ENCODE measurements around the gene UBASH3A.
"Not testable (repeated sequence)": the region's sequence is repeated elsewhere in the genome, so short reads cannot be mapped to it uniquely, and the experiment has no call there.

The UBASH3A gene

DNA sequence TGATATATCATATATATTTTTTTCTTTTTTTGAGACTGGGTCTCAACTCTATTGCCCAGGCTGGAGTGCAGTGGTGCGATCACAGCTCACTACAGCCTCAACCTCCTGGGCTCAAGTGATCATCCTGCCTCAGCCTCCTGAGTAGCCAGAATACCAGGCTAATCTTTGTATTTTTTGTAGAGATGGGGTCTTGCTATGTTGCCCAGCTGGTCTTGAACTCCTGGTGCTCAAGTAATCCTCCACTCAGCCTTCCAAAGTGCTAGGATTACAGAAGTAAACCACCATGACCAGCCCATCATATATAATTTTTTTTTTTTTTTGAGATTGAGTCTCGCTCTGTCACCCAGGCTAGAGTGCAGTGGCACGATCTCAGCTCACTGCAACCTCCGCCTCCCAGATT, 66.0 kb downstream of the UBASH3A start:
- H3K27ac ChIP-seq (ENCODE audit: insufficient read depth in 1 of 2, low read depth in 1 of 2, low read length in 2 of 2, poor library complexity in 1 of 2, severe bottlenecking in 2 of 2); POLR2A ChIA-PET; H3K36me3 ChIP-seq (ENCODE audit: control insufficient read depth in 4 of 4, insufficient read depth in 4 of 4, low read length in 3 of 4); H3K27me3 ChIP-seq (replicated peaks in 2 of 5; ENCODE audit: control insufficient read depth in 4 of 5, insufficient read depth in 5 of 5, low read length in 4 of 5); DNase-seq; H3K9me3 ChIP-seq (ENCODE audit: control extremely low read depth in 1 of 5, control insufficient read depth in 4 of 5, insufficient read depth in 2 of 5, low read depth in 1 of 5, low read length in 4 of 5); H3K4me3 ChIP-seq (ENCODE audit: control insufficient read depth in 1 of 7, extremely low read depth in 1 of 7, insufficient read depth in 4 of 7, low read depth in 2 of 7, low read length in 6 of 7): not testable (repeated sequence)
- WGBS (ENCODE audit: insufficient coverage) = no CpG with 5 or more reads among the region's 4 CpGs
- H3K4me1 ChIP-seq (ENCODE audit: control extremely low read depth in 1 of 4, control insufficient read depth in 4 of 4, insufficient read depth in 4 of 4, low read length in 3 of 4) = peaks cover 22 to 63% (median 55%) of the 10 kb centered on the region in 4 experiments
- CTCF ChIA-PET = interaction anchor here (0.5 to 7.5 kb wide), 10 partner anchors 8 to 67 kb away, joined by 3 to 61 read pairs (median 4); no protein-coding TSS in a partner anchor

DNA sequence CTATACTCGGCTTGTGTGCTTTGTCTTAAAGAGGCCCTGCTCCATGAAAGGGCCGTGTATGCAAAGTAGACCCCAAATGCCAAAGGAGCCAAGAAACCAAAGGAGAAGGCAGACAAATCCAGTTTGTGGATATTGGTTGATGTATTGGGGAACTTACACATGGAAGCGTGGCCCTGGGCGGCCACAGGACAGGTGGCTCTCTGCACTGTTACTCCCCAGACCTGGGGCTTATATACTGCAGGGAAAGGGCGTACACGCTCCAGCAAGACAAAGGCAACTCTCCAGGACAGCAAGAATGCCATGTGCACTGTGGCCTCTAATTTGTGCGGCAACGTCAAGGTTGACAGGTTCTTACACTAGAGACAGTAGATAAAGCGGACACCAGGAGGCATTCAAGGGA, 67.5 kb downstream of the UBASH3A start:
- H3K36me3 ChIP-seq (ENCODE audit: control insufficient read depth in 4 of 4, insufficient read depth in 4 of 4, low read length in 3 of 4) = no peaks in the 10 kb centered on the region
- no peaks in the 10 kb centered on the region for H3K27me3 ChIP-seq (replicated peaks in 2 of 5; ENCODE audit: control insufficient read depth in 4 of 5, insufficient read depth in 5 of 5, low read length in 4 of 5)
- no peak for DNase-seq
- no peak overlapping the region for H3K4me3 ChIP-seq (ENCODE audit: control insufficient read depth in 1 of 7, extremely low read depth in 1 of 7, insufficient read depth in 4 of 7, low read depth in 2 of 7, low read length in 6 of 7)
- no peak overlapping the region for H3K27ac ChIP-seq (ENCODE audit: insufficient read depth in 1 of 2, low read depth in 1 of 2, low read length in 2 of 2, poor library complexity in 1 of 2, severe bottlenecking in 2 of 2)
- peaks cover 17 to 49% (median 41%) of the 10 kb centered on the region in 4 experiments for H3K4me1 ChIP-seq (ENCODE audit: control extremely low read depth in 1 of 4, control insufficient read depth in 4 of 4, insufficient read depth in 4 of 4, low read length in 3 of 4)
- no peaks in the 10 kb centered on the region for H3K9me3 ChIP-seq (ENCODE audit: control extremely low read depth in 1 of 5, control insufficient read depth in 4 of 5, insufficient read depth in 2 of 5, low read depth in 1 of 5, low read length in 4 of 5)
- POLR2A ChIA-PET = no interaction called here
- 96% methylated on average over 9 of the region's 9 CpGs for WGBS (ENCODE audit: insufficient coverage)
- CTCF ChIA-PET = no interaction called here

DNA sequence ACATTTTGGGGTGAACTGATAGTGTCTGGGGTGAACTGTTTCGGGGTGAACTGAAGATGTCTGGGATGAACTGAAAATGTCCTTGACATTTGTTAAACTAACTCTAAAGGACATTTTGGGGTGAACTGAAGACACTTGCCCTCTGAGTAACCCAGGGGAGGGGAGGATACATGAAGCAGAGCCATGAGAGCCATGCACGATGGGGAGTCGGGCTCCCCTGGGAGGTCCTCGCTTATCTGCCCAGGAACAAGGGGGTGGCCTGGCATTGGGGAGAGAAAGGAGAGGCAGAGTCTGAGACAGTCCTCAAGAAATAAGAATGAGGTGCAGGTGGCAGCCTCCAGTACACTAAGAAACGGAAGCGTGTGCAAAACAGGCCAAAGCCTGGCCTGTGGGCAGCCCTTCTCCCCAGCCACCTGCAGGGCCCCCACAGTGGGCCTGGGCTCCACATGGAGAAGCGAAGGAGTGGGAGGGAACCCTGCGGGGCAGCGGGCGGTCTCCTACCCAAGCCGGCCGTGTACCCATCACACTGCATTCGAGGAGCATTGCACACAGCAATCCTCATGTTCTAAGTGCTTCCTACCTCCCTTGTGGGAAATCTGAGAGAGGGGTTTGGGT, 68.1 kb downstream of the UBASH3A start:
- no peak overlapping the region for H3K27ac ChIP-seq (ENCODE audit: insufficient read depth in 1 of 2, low read depth in 1 of 2, low read length in 2 of 2, poor library complexity in 1 of 2, severe bottlenecking in 2 of 2)
- ChIA-PET CTCF (interaction anchor here (3.4 kb wide), 1 partner anchor 66 kb away, joined by 11 read pairs; no protein-coding TSS in a partner anchor), POLR2A (no interaction called here)
- H3K27me3 ChIP-seq (replicated peaks in 2 of 5; ENCODE audit: control insufficient read depth in 4 of 5, insufficient read depth in 5 of 5, low read length in 4 of 5) = no peaks in the 10 kb centered on the region
- H3K4me3 ChIP-seq (ENCODE audit: control insufficient read depth in 1 of 7, extremely low read depth in 1 of 7, insufficient read depth in 4 of 7, low read depth in 2 of 7, low read length in 6 of 7) = no peak overlapping the region
- H3K4me1 ChIP-seq (ENCODE audit: control extremely low read depth in 1 of 4, control insufficient read depth in 4 of 4, insufficient read depth in 4 of 4, low read length in 3 of 4) = peaks cover 12 to 43% (median 35%) of the 10 kb centered on the region in 4 experiments
- no peaks in the 10 kb centered on the region for H3K9me3 ChIP-seq (ENCODE audit: control extremely low read depth in 1 of 5, control insufficient read depth in 4 of 5, insufficient read depth in 2 of 5, low read depth in 1 of 5, low read length in 4 of 5)
- no peak for DNase-seq
- WGBS (ENCODE audit: insufficient coverage) = 93% methylated on average over 12 of the region's 13 CpGs
- H3K36me3 ChIP-seq (ENCODE audit: control insufficient read depth in 4 of 4, insufficient read depth in 4 of 4, low read length in 3 of 4) = no peaks in the 10 kb centered on the region

DNA sequence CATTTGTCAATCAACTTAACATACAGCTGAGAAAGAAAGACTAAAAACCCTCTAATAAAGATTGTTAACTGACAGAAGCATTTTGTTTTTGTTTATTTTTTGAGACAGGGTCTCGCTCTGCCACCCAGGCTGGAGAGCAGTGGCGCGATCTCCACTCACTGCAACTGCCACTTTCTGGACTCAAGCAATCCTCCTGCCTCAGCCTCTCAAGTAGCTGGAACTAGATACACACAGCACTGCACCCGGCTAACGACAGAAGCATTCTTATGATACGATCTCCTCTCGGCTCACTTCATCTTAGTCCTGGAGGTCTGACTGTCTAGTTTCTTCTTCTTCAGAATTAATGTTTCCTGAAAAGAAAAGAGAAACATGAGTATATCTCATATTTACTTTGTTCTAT, 68.8 kb downstream of the UBASH3A start:
- CTCF ChIA-PET = interaction anchor here (1.0 to 3.4 kb wide), 3 partner anchors 13 to 65 kb away, joined by 3 to 11 read pairs (median 4); no protein-coding TSS in a partner anchor
- no peak for DNase-seq
- POLR2A ChIA-PET = no interaction called here

DNA sequence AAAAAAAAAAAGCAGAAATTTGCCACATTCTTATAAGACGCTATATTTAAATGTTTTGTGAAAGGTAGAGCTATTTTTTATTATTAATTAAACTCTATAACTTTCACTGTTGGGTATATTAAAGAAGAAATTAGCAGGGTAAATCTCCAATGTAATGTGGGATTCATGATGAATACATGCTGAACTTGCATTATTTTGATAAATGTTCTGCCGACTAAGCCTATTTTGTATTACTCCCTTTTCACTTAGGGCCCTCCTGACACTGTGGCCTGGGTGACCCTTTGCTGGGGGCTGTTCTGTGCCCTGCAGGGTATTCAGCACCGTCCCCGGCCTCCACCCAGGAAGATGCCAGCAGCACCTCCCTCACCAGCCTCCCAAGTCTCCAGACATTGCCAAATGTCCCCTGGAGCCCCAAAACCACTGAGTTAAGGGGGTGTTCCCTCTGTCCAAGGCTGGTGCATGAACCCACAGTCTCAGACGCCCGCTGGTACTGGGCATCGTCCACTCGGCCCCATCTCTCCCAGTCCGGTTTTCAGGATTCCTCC, 69.9 kb downstream of the UBASH3A start:
- Histone ChIP-seq H3K9me3 (ENCODE audit: control extremely low read depth in 1 of 5, control insufficient read depth in 4 of 5, insufficient read depth in 2 of 5, low read depth in 1 of 5, low read length in 4 of 5) (no peaks in the 10 kb centered on the region), H3K4me1 (ENCODE audit: control extremely low read depth in 1 of 4, control insufficient read depth in 4 of 4, insufficient read depth in 4 of 4, low read length in 3 of 4) (peaks cover 1 to 26% (median 20%) of the 10 kb centered on the region in 4 experiments), H3K27ac (ENCODE audit: insufficient read depth in 1 of 2, low read depth in 1 of 2, low read length in 2 of 2, poor library complexity in 1 of 2, severe bottlenecking in 2 of 2) (no peak overlapping the region), H3K27me3 (replicated peaks in 2 of 5; ENCODE audit: control insufficient read depth in 4 of 5, insufficient read depth in 5 of 5, low read length in 4 of 5) (no peaks in the 10 kb centered on the region), H3K4me3 (ENCODE audit: control insufficient read depth in 1 of 7, extremely low read depth in 1 of 7, insufficient read depth in 4 of 7, low read depth in 2 of 7, low read length in 6 of 7) (no peak overlapping the region), H3K36me3 (ENCODE audit: control insufficient read depth in 4 of 4, insufficient read depth in 4 of 4, low read length in 3 of 4) (no peaks in the 10 kb centered on the region)
- DNase-seq = no peak
- WGBS (ENCODE audit: insufficient coverage) = 98% methylated on average over 8 of the region's 9 CpGs
- ChIA-PET CTCF (interaction anchor here (0.6 to 3.4 kb wide), 9 partner anchors 8 to 137 kb away, joined by 3 to 11 read pairs (median 3); no protein-coding TSS in a partner anchor), POLR2A (interaction anchor here (0.6 kb wide), 1 partner anchor 38 kb away, joined by 6 read pairs; no protein-coding TSS in a partner anchor)

More for the DNA sequence above, 68.8 kb downstream of the UBASH3A start:
- Histone ChIP-seq H3K36me3 (ENCODE audit: control insufficient read depth in 4 of 4, insufficient read depth in 4 of 4, low read length in 3 of 4) (no peaks in the 10 kb centered on the region), H3K27me3 (replicated peaks in 2 of 5; ENCODE audit: control insufficient read depth in 4 of 5, insufficient read depth in 5 of 5, low read length in 4 of 5) (no peaks in the 10 kb centered on the region), H3K4me3 (ENCODE audit: control insufficient read depth in 1 of 7, extremely low read depth in 1 of 7, insufficient read depth in 4 of 7, low read depth in 2 of 7, low read length in 6 of 7) (no peak overlapping the region), H3K4me1 (ENCODE audit: control extremely low read depth in 1 of 4, control insufficient read depth in 4 of 4, insufficient read depth in 4 of 4, low read length in 3 of 4) (peaks cover 11 to 36% (median 28%) of the 10 kb centered on the region in 4 experiments), H3K27ac (ENCODE audit: insufficient read depth in 1 of 2, low read depth in 1 of 2, low read length in 2 of 2, poor library complexity in 1 of 2, severe bottlenecking in 2 of 2) (no peak overlapping the region), H3K9me3 (ENCODE audit: control extremely low read depth in 1 of 5, control insufficient read depth in 4 of 5, insufficient read depth in 2 of 5, low read depth in 1 of 5, low read length in 4 of 5) (no peaks in the 10 kb centered on the region)
- 52% methylated on average over 3 of the region's 7 CpGs for WGBS (ENCODE audit: insufficient coverage)

DNA sequence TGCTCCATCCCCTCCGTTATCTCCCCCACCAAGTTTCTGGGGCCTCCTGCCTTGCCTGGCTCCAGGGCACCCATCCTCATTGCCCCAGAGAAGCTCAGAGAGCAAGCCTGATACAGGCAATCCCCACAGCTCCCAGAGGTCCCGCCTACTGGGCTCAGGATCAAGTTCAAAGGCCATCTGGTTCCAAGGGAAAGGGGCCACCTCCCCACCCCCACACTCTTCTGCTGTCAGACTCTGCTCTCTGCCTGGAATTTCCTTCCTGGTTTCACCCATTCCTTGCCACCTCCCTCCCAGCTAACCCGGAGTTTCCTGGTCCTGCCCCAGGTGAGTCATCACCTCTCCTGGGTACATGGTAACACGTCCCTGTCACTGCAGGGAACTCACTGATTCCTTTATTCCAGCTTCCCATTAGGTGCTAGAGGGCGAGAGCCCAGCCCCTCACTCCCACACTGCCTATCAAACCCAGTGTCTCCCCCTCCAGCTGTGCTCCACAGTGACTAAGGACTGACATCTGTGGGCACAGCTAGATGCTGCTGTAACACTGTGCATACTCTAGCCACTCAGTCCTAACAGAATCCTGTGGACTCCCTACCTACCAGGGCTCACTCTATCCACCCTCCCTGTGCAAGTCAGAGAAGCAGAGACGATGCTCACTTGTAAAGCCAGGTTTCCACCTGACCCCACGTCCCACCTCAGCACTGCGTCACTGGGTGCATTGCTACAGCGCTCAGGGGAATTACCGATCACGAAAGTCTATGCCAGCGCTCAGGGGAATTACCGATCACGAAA, 70.5 kb downstream of the UBASH3A start:
- POLR2A ChIA-PET = interaction anchor here (0.6 kb wide), 1 partner anchor 37 kb away, joined by 6 read pairs; no protein-coding TSS in a partner anchor
- WGBS (ENCODE audit: insufficient coverage) = 49% methylated on average over 4 of the region's 14 CpGs
- Histone ChIP-seq H3K36me3 (ENCODE audit: control insufficient read depth in 4 of 4, insufficient read depth in 4 of 4, low read length in 3 of 4) (no peaks in the 10 kb centered on the region), H3K27me3 (replicated peaks in 2 of 5; ENCODE audit: control insufficient read depth in 4 of 5, insufficient read depth in 5 of 5, low read length in 4 of 5) (no peaks in the 10 kb centered on the region), H3K27ac (ENCODE audit: insufficient read depth in 1 of 2, low read depth in 1 of 2, low read length in 2 of 2, poor library complexity in 1 of 2, severe bottlenecking in 2 of 2) (no peak overlapping the region), H3K4me1 (ENCODE audit: control extremely low read depth in 1 of 4, control insufficient read depth in 4 of 4, insufficient read depth in 4 of 4, low read length in 3 of 4) (peaks cover 0 to 19% (median 14%) of the 10 kb centered on the region in 4 experiments), H3K4me3 (ENCODE audit: control insufficient read depth in 1 of 7, extremely low read depth in 1 of 7, insufficient read depth in 4 of 7, low read depth in 2 of 7, low read length in 6 of 7) (no peak overlapping the region), H3K9me3 (ENCODE audit: control extremely low read depth in 1 of 5, control insufficient read depth in 4 of 5, insufficient read depth in 2 of 5, low read depth in 1 of 5, low read length in 4 of 5) (no peaks in the 10 kb centered on the region)
- CTCF ChIA-PET = interaction anchor here (0.9 to 3.4 kb wide), 8 partner anchors 9 to 137 kb away, joined by 3 to 11 read pairs (median 3); partner anchors contain the start of gene RSPH1
- DNase-seq = peak in 2 of 3 donors; percentile 44

Measured in common myeloid progenitor, CD34-positive (primary cell).